Heart left ventricle (tissue), 13 donors: ENCODE results near the gene DHRS12.

ENCODE experiments used
- CTCF ChIP-seq, 12 donors: fragments of 200-600 bp; sonication (generic) in 4 of 12; IDR thresholded peaks; one replicate each; pipeline versions ENCODE4 v1.5.0 to v1.8.0; 2018 to 2022; ENCODE audit warnings: antibody characterized with exemption in 12 of 12, mild to moderate bottlenecking in 5 of 12
- POLR2A ChIP-seq, 2 donors: fragments of 450-650 bp; IDR thresholded peaks; one replicate each; pipeline ENCODE4 v1.6.1; 2017; ENCODE audit warnings: antibody characterized with exemption in 2 of 2, mild to moderate bottlenecking in 2 of 2, moderate library complexity in 2 of 2
- donor health status: ischemic (EF 13 %, LVEDD 7.1; RV severe dilation, severe dysfunction).
- donor health status: DM: no; HTN: yes; CAD: no.
- donor health status: DM: no; HTN: no; CAD: no.
- donor health status: ischemic (EF 25% LVEDD 6.9; RV normal size, moderate dysfunction).
- donor health status: ischemic (EF 25% LVEDD 5.7; RV mildly dilated, moderate dysfunction).
- donor health status: ischemic (EF 35%, LVEDD 5.7; RV mildly dilated, moderate dysfunction).
- donor health status: nonischemic (EF 11% LVEDD 7.7; RV severe dilation, severe dysfunction).
- donor health status: DM: yes; HTN: yes; CAD: no.
- donor health status: PGD.
- donor health status: ischemic (EF 29% LVEDD 5.4; RV normal size, mild dysfunction).
- donor health status: nonischemic (EF 23%, LVEDD 6.1; RV moderate dilation, normal function).

GRCh38 chr13:51730927-51731326 is 73.0 kb downstream of the DHRS12 start:
- TF ChIP-seq CTCF (IDR thresholded peaks at IDR 0.05) (no peak), POLR2A (IDR thresholded peaks at IDR 0.05) (no peak)
